GM12878 (cell line): ENCODE measurements around the gene HADH. TPM values are rescaled to one million over a fixed set of nuclear protein-coding genes. Genes with fewer than 3 reads are reported as not detected.

Experiments used
- ATAC-seq: fragments of 200-7000 bp; cut with Tn5 transposase; 3 replicates; pipeline ENCODE4 v1.9.1; 2020; ENCODE audit warnings: mild to moderate bottlenecking, moderate library complexity
- BruUV-seq: library from RNA; stranded (reverse); fragments of 400-500 nt; replicated peaks from 2 replicates; lab custom pipeline; 2021; lab: Mats Ljungman, UMichigan
- CTCF ChIA-PET: fragments of 300-600 bp; sonication (Branson Sonifier 250); formaldehyde crosslinking; extraction: SDS; loops from one replicate; lab custom pipeline; 2021; ENCODE audit warnings: inconsistent platforms; lab: Yijun Ruan, JAX
- POLR2A ChIA-PET: fragments of 350-600 bp; formaldehyde crosslinking; extraction: SDS; loops from one replicate; lab custom pipeline; 2021; ENCODE audit warnings: inconsistent platforms; lab: Charles Lee
- RAD21 ChIA-PET: fragments of 300-600 bp; sonication (Branson Sonifier 250); formaldehyde crosslinking; loops from one replicate; lab custom pipeline; 2023; ENCODE audit warnings: antibody characterized with exemption; ENCODE audit not compliant: unreplicated experiment; lab: Charles Lee
- SMC1A ChIA-PET: fragments of 300-600 bp; sonication (Branson Sonifier 250); formaldehyde crosslinking; loops from one replicate; lab custom pipeline; 2023; ENCODE audit not compliant: unreplicated experiment, uncharacterized antibody; lab: Charles Lee
- DNase-seq: peaks from one replicate; pipeline ENCODE4 v3.0.0-alpha.2; 2011; ENCODE audit warnings: low read depth, low spot score
- FAIRE-seq: peaks from 3 replicates; lab custom pipeline; 2011; peaks lifted over from hg19 to GRCh38; lab: Jason Lieb, UNC
- H2AFZ ChIP-seq: 2 replicates; pipeline ENCODE4 v1.6.0; 2011; ENCODE audit warnings: low read depth, low read length, control low read depth; ENCODE audit not compliant: control insufficient read depth
- H3K27ac ChIP-seq: 2 replicates; pipeline ENCODE4 v1.5.1; 2011; ENCODE audit warnings: control low read depth; ENCODE audit not compliant: control insufficient read depth, insufficient read depth
- H3K27me3 ChIP-seq, 2 experiments: replicated peaks in 1 of 2; 2 replicates each; pipeline versions ENCODE4 v1.6.0 to v1.6.1; 2011; ENCODE audit warnings: low read length in 1 of 2; ENCODE audit not compliant: control insufficient read depth in 2 of 2, insufficient read depth in 2 of 2
- H3K36me3 ChIP-seq, 2 experiments: 2 replicates each; pipeline ENCODE4 v1.5.1; 2011; ENCODE audit warnings: low read length in 1 of 2; ENCODE audit not compliant: control insufficient read depth in 2 of 2, insufficient read depth in 2 of 2
- H3K4me1 ChIP-seq: 2 replicates; pipeline ENCODE4 v1.6.1; 2011; ENCODE audit warnings: mild to moderate bottlenecking, low read length, moderate library complexity, mixed read lengths; ENCODE audit not compliant: control insufficient read depth, insufficient read depth
- H3K4me2 ChIP-seq: 2 replicates; pipeline ENCODE4 v1.6.0; 2011; ENCODE audit warnings: control low read depth; ENCODE audit not compliant: control insufficient read depth, insufficient read depth
- H3K4me3 ChIP-seq: fragments of 200-600 bp; sonication (generic); 2 replicates; pipeline ENCODE4 v1.5.1; 2016
- H3K79me2 ChIP-seq: 2 replicates; pipeline ENCODE4 v1.6.0; 2011; ENCODE audit warnings: low read length; ENCODE audit not compliant: control insufficient read depth, insufficient read depth
- H3K9ac ChIP-seq: 2 replicates; pipeline ENCODE4 v1.8.0; 2011; ENCODE audit warnings: low read length, control low read depth, mixed read lengths; ENCODE audit not compliant: control insufficient read depth, insufficient read depth
- H3K9me3 ChIP-seq: replicated peaks from 3 replicates; pipeline ENCODE4 v1.5.1; 2011; ENCODE audit warnings: mild to moderate bottlenecking, low read length; ENCODE audit not compliant: control insufficient read depth, insufficient read depth
- H4K20me1 ChIP-seq: 2 replicates; pipeline ENCODE4 v1.6.0; 2011; ENCODE audit not compliant: control insufficient read depth, insufficient read depth
- ATF3 ChIP-seq: IDR thresholded peaks from 2 replicates; pipeline ENCODE4 v1.6.1; 2011; ENCODE audit warnings: low read depth, mild to moderate bottlenecking, low read length, moderate library complexity, borderline replicate concordance; ENCODE audit errors: extremely low read depth
- BACH1 ChIP-seq: fragments of 450-650 bp; IDR thresholded peaks from 2 replicates; pipeline ENCODE4 v1.6.1; 2017; ENCODE audit warnings: mild to moderate bottlenecking, borderline replicate concordance
- CREB1 ChIP-seq: IDR thresholded peaks from 2 replicates; pipeline ENCODE4 v1.6.1; 2012; ENCODE audit warnings: low read depth, mild to moderate bottlenecking, inconsistent platforms
- CREM ChIP-seq: IDR thresholded peaks from 2 replicates; pipeline ENCODE4 v1.6.1; 2014; ENCODE audit warnings: antibody characterized with exemption, low read depth
- CTCF ChIP-seq, 3 experiments: IDR thresholded peaks in 2 of 3; conservative IDR thresholded peaks in 1 of 3; 2 replicates each; pipeline ENCODE4 v1.5.1; 2011; ENCODE audit warnings: low read depth in 3 of 3, low read length in 3 of 3, mild to moderate bottlenecking in 3 of 3, control low read depth in 2 of 3, moderate library complexity in 2 of 3, inconsistent platforms in 1 of 3, mixed read lengths in 1 of 3; ENCODE audit not compliant: control insufficient read depth in 2 of 3, insufficient read depth in 1 of 3; ENCODE audit errors: extremely low read depth in 1 of 3
- EGR1 ChIP-seq, 2 experiments: IDR thresholded peaks; 1 replicate in 1 of 2; 2 replicates in 1 of 2; pipeline ENCODE4 v1.6.1; 2011 to 2012; ENCODE audit warnings: low read depth in 2 of 2, low read length in 2 of 2, borderline replicate concordance in 1 of 2, mild to moderate bottlenecking in 1 of 2, moderate library complexity in 1 of 2
- GATAD2B ChIP-seq: fragments of 450-650 bp; conservative IDR thresholded peaks from 2 replicates; pipeline ENCODE4 v1.6.1; 2017; ENCODE audit warnings: low read depth, mild to moderate bottlenecking, moderate library complexity
- KDM1A ChIP-seq: fragments of 200-600 bp; sonication (generic); IDR thresholded peaks from 2 replicates; pipeline ENCODE4 v1.6.1; 2016; ENCODE audit warnings: borderline replicate concordance
- NFIC ChIP-seq: IDR thresholded peaks from 2 replicates; pipeline ENCODE4 v1.6.1; 2012; ENCODE audit warnings: low read depth, mild to moderate bottlenecking, inconsistent platforms, low read length, moderate library complexity
- POLR2AphosphoS2 ChIP-seq: IDR thresholded peaks from 2 replicates; pipeline ENCODE4 v1.6.1; 2011; ENCODE audit warnings: low read depth, mild to moderate bottlenecking, low read length, improper control_type of control experiment, moderate library complexity
- POLR2AphosphoS5 ChIP-seq: IDR thresholded peaks from 2 replicates; pipeline ENCODE4 v1.6.1; 2011; ENCODE audit warnings: mild to moderate bottlenecking, low read length, inconsistent platforms
- POU2F2 ChIP-seq: IDR thresholded peaks from 3 replicates; pipeline ENCODE4 v1.6.1; 2011; ENCODE audit warnings: low read depth, mild to moderate bottlenecking, low read length, borderline replicate concordance
- SP1 ChIP-seq: IDR thresholded peaks from one replicate; pipeline ENCODE4 v1.6.1; 2011; ENCODE audit warnings: low read depth, low read length
- WRNIP1 ChIP-seq: IDR thresholded peaks from 2 replicates; pipeline ENCODE4 v1.6.1; 2011; ENCODE audit warnings: low read depth, low read length, improper control_type of control experiment, borderline replicate concordance
- WGBS: methylation state at CpG from one replicate; pipeline ENCODE4 v1.1.6; 2016; ENCODE audit warnings: low lambda C conversion rate; ENCODE audit not compliant: insufficient replicate concordance, insufficient coverage; ENCODE audit errors: missing lambda C conversion rate; 5-methylcytosine and 5-hydroxymethylcytosine counted together
- in situ Hi-C: fragments of 300-500 bp; cut with MboI; formaldehyde crosslinking; loops from 9 replicates; pipeline ENCODE4 v1.14.3; 2018; ENCODE audit warnings: mixed read lengths
- intact Hi-C: fragments of 100-400 bp; cut with micrococcal nuclease; formaldehyde crosslinking; loops from one replicate; pipeline ENCODE4 v1.14.2; 2022; ENCODE audit not compliant: unreplicated experiment
- polyA plus RNA-seq, 11 experiments: library from polyadenylated mRNA; depleted of rRNA in 4 of 11; unstranded in 6 of 11; stranded (reverse) in 5 of 11; fragments of >200 nt; fragmentation: Nextera tagmentation in 4 of 11; fragmentation: Illumina TruSeq in 1 of 11; extraction: Ambion mirVana in 4 of 11; extraction: Trizol in 1 of 11; gene quantifications; 1 replicate in 1 of 11; 2 replicates in 10 of 11; pipeline versions ENCODE4 v1.2.1 to v1.2.3, GENCODE V29; 2011 to 2016; ENCODE audit warnings: inconsistent platforms in 2 of 11, missing spikeins in 2 of 11, low read depth in 1 of 11
- total RNA-seq, 4 experiments: library from RNA; depleted of rRNA in 3 of 4; stranded (reverse); fragments of >200 nt in 3 of 4; fragmentation: Illumina TruSeq in 1 of 4; extraction: Trizol in 1 of 4; gene quantifications; 2 replicates each; pipeline versions ENCODE4 v1.2.1 to v1.2.3, GENCODE V29; 2013 to 2021

Gene HADH
- total and polyA plus RNA-seq, 10 of the 15 experiments (the other 5 are each of a cell fraction or from before 2014, with no cell fraction given), result 20.3 to 97.9 (median 76.6) TPM

- in situ Hi-C loops, result no loop called here
- Histone ChIP-seq H3K4me1 (no peaks in the 10 kb centered on the region), H3K4me3 (no peak overlapping the region), H4K20me1 (no peaks in the 10 kb centered on the region), H3K4me2 (no peak overlapping the region)
- WGBS, result 97% methylated on average over 7 of the region's 7 CpGs
- TF ChIP-seq CREB1 (no peak), KDM1A (no peak), BACH1 (no peak), POLR2AphosphoS2 (no peak), CREM (no peak), POU2F2 (no peak), ATF3 (no peak), POLR2AphosphoS5 (no peak), SP1 (no peak)
- TF ChIP-seq, all 136 proteins: peak for 0
- POLR2A ChIA-PET, result no interaction called here
- no TSS peak for BruUV-seq
- intact Hi-C loops, result no loop called here
- DNase-seq (no peak), FAIRE-seq (no peak), ATAC-seq (no peak)
- CTCF ChIA-PET, result no interaction called here
- Histone ChIP-seq H3K27ac (no peak overlapping the region), H3K36me3 (no peaks in the 10 kb centered on the region; a peak in 1 of 4 replicates), H3K79me2 (no peaks in the 10 kb centered on the region), H2AFZ (no peak overlapping the region), H3K9me3 (no peaks in the 10 kb centered on the region), H3K27me3 (no peaks in the 10 kb centered on the region), H3K9ac (no peak overlapping the region)
- SMC1A ChIA-PET, result no interaction called here
- RAD21 ChIA-PET, result no interaction called here
Measured at GRCh38 chr4:108007984-108008383, 18.3 kb downstream of the HADH start.

- no peak for FAIRE-seq
- Histone ChIP-seq H3K79me2 (no peaks in the 10 kb centered on the region), H3K27me3 (no peaks in the 10 kb centered on the region), H3K4me1 (no peaks in the 10 kb centered on the region), H4K20me1 (no peaks in the 10 kb centered on the region), H3K36me3 (peaks cover 3% of the 10 kb centered on the region in 2 experiments; a peak in 3 of 4 replicates), H2AFZ (no peak overlapping the region), H3K4me3 (no peak overlapping the region), H3K27ac (no peak overlapping the region), H3K4me2 (no peak overlapping the region), H3K9me3 (no peaks in the 10 kb centered on the region), H3K9ac (no peak overlapping the region)
- DNase-seq, result no peak
- ChIA-PET CTCF (interaction anchor here (1.2 to 2.1 kb wide), 2 partner anchors 8 to 10 kb away, joined by 3 to 10 read pairs; no protein-coding TSS in a partner anchor), SMC1A (interaction anchor here (1.0 to 1.2 kb wide), 2 partner anchors 10 to 307 kb away, joined by 3 to 6 read pairs; no protein-coding TSS in a partner anchor), RAD21 (no interaction called here), POLR2A (no interaction called here)
- in situ Hi-C loops, result no loop called here
- no peak for ATAC-seq
- 97% methylated on average over 2 of the region's 2 CpGs for WGBS
- intact Hi-C loops, result no loop called here
- no TSS peak for BruUV-seq
- TF ChIP-seq EGR1 (IDR thresholded peaks at IDR 0.05; ENCODE audit: borderline replicate concordance in 1 of 2, low read depth in 2 of 2, low read length in 2 of 2) (no peak), GATAD2B (no peak), WRNIP1 (no peak), NFIC (no peak), CTCF (IDR thresholded peaks at IDR 0.05 in 2 of 3, conservative IDR thresholded peaks at IDR 0.05 in 1 of 3; ENCODE audit: control insufficient read depth in 2 of 3, extremely low read depth in 1 of 3, insufficient read depth in 1 of 3, low read depth in 3 of 3, low read length in 3 of 3) (no peak)
Measured at GRCh38 chr4:108008721-108009120, 19.0 kb downstream of the HADH start.
